ENCODE measurements around the gene KIAA1671.
"Not testable (repeated sequence)": the region's sequence is repeated elsewhere in the genome, so short reads cannot be mapped to it uniquely, and the experiment has no call there.

KIAA1671 gene

DNA sequence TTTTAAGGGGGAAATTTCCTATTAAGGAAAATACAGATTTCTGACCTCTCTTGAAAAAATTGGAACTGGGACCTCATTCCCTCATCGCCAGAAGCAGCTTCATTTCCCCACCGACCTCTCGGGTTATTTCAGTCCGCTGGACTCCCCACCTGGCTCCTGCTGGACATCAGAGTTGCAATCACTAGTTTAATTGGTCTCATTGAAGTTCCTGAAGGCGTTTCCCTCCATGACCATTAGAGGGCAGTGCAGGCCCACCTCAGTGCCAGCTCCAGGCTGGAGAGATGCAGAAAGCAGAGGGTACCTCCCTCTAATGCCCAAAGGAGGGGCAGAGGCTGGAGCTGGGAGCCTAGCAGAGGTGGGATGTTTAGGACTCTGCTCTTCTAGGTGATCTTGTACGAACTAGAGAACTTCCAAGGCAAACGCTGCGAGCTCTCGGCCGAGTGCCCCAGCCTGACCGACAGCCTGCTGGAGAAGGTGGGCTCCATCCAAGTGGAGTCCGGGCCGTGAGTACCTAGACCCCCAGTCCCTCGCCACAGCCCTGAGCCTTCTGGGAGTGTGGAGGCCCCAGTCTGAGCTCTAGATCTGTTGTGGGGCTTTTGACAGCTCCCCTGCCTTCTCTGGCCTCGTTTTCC lies 249.9 kb downstream of the KIAA1671 start:
- TF ChIP-seq, protein P1, sequence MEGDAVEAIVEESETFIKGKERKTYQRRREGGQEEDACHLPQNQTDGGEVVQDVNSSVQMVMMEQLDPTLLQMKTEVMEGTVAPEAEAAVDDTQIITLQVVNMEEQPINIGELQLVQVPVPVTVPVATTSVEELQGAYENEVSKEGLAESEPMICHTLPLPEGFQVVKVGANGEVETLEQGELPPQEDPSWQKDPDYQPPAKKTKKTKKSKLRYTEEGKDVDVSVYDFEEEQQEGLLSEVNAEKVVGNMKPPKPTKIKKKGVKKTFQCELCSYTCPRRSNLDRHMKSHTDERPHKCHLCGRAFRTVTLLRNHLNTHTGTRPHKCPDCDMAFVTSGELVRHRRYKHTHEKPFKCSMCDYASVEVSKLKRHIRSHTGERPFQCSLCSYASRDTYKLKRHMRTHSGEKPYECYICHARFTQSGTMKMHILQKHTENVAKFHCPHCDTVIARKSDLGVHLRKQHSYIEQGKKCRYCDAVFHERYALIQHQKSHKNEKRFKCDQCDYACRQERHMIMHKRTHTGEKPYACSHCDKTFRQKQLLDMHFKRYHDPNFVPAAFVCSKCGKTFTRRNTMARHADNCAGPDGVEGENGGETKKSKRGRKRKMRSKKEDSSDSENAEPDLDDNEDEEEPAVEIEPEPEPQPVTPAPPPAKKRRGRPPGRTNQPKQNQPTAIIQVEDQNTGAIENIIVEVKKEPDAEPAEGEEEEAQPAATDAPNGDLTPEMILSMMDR (conservative IDR thresholded peaks at IDR 0.05; ENCODE audit: low read depth, low read length): peak; percentile 92
- H3K4me2 ChIP-seq: no peak overlapping the region

DNA sequence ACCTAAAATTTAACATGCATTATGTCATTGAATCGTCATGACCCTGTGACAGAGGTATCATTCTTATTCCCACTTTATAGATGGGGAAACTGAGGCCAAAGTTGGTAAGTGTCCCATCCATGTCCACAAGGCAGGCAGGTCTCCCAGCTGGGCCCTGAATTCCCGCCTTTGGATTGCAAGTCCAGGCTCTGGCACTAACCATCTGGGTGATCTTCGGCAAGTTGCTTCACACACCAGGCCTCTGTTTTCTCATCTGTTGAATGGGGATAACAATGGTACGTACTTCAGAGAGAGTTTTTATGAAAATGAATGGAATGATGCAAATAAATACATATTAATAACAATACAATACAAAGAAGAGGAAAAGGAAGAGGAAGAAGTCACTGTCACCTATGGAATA lies 250.6 kb downstream of the KIAA1671 start:
- no peak overlapping the region for H2AFZ ChIP-seq (ENCODE audit: low read depth)
- TF ChIP-seq, protein P1 (conservative IDR thresholded peaks at IDR 0.05; ENCODE audit: low read depth, low read length): no peak
- no peak overlapping the region for H3K9ac ChIP-seq
- no peaks in the 10 kb centered on the region for H3K36me3 ChIP-seq (ENCODE audit: insufficient read depth)
- no peaks in the 10 kb centered on the region for H3K4me1 ChIP-seq (ENCODE audit: low read depth, poor library complexity, severe bottlenecking)
- H3K27ac ChIP-seq: no peak overlapping the region
- H3K79me2 ChIP-seq (ENCODE audit: insufficient read depth, low read depth): no peaks in the 10 kb centered on the region
- H3K27me3 ChIP-seq (ENCODE audit: insufficient read depth, low read depth): no peaks in the 10 kb centered on the region
- H4K20me1 ChIP-seq (ENCODE audit: insufficient read depth): no peaks in the 10 kb centered on the region
- no peak overlapping the region for H3K4me3 ChIP-seq (IDR thresholded peaks at IDR 0.05; ENCODE audit: insufficient read depth, low read depth, low read length)
- no peak overlapping the region for H3K4me2 ChIP-seq

More for the DNA sequence above, 249.9 kb downstream of the KIAA1671 start:
- H3K4me3 ChIP-seq (IDR thresholded peaks at IDR 0.05; ENCODE audit: insufficient read depth, low read depth, low read length): no peak overlapping the region
- H2AFZ ChIP-seq (ENCODE audit: low read depth): no peak overlapping the region
- no peaks in the 10 kb centered on the region for H3K36me3 ChIP-seq (ENCODE audit: insufficient read depth)
- no peaks in the 10 kb centered on the region for H3K79me2 ChIP-seq (ENCODE audit: insufficient read depth, low read depth)
- H3K9ac ChIP-seq: no peak overlapping the region
- no peak overlapping the region for H3K27ac ChIP-seq
- H4K20me1 ChIP-seq (ENCODE audit: insufficient read depth): no peaks in the 10 kb centered on the region
- no peaks in the 10 kb centered on the region for H3K4me1 ChIP-seq (ENCODE audit: low read depth, poor library complexity, severe bottlenecking)
- no peaks in the 10 kb centered on the region for H3K27me3 ChIP-seq (ENCODE audit: insufficient read depth, low read depth)

DNA sequence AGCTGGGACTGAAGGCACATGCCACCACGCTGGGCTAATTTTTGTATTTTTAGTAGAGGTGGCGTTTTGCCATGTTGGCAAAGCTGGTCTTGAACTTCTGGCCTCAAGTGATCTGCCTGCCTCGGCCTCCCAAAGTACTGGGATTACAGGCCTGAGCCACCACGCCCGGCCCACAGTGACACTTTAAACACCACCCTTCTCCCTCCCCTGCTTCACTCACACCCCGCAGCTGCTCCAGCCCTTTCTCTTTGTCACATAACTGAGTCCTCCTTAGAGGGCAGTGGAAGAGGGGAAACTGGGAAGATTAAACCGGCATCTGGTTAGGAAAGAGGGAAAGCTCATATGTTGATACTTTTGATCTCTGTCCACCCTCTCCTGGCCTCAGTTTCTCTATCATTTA lies 252.0 kb downstream of the KIAA1671 start:
- not testable (repeated sequence) for H3K4me1 ChIP-seq (ENCODE audit: low read depth, poor library complexity, severe bottlenecking); H3K27me3 ChIP-seq (ENCODE audit: insufficient read depth, low read depth); H2AFZ ChIP-seq (ENCODE audit: low read depth); H3K79me2 ChIP-seq (ENCODE audit: insufficient read depth, low read depth); H4K20me1 ChIP-seq (ENCODE audit: insufficient read depth); H3K36me3 ChIP-seq (ENCODE audit: insufficient read depth); H3K4me3 ChIP-seq (IDR thresholded peaks at IDR 0.05; ENCODE audit: insufficient read depth, low read depth, low read length); H3K9ac ChIP-seq; H3K27ac ChIP-seq; H3K4me2 ChIP-seq

DNA sequence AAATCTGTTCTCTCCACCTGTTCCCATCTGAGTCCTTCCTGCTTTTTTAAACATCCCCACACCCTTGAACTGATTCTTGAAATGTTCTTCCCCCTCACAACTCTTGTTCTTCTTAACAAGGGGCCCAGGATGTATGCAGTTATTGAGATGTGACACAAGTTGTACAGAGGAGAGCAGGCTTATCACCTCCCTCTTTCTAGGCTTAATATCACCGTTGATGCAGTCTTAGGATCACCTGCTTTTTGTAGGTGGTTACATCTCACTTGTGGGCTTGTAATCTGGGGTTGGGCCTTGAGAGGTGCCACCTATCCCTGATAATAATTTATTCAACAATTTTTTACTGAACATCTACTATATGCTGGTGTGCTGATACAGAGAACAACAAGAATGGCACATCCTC lies 253.3 kb downstream of the KIAA1671 start:
- H3K79me2 ChIP-seq (ENCODE audit: insufficient read depth, low read depth): no peaks in the 10 kb centered on the region
- no peak overlapping the region for H3K9ac ChIP-seq
- H3K36me3 ChIP-seq (ENCODE audit: insufficient read depth): no peaks in the 10 kb centered on the region
- H3K27me3 ChIP-seq (ENCODE audit: insufficient read depth, low read depth): no peaks in the 10 kb centered on the region
- H4K20me1 ChIP-seq (ENCODE audit: insufficient read depth): no peaks in the 10 kb centered on the region
- H2AFZ ChIP-seq (ENCODE audit: low read depth): no peak overlapping the region
- H3K27ac ChIP-seq: no peak overlapping the region
- H3K4me3 ChIP-seq (IDR thresholded peaks at IDR 0.05; ENCODE audit: insufficient read depth, low read depth, low read length): no peak overlapping the region
- no peaks in the 10 kb centered on the region for H3K4me1 ChIP-seq (ENCODE audit: low read depth, poor library complexity, severe bottlenecking)
- no peak overlapping the region for H3K4me2 ChIP-seq
- TF ChIP-seq, protein P1 (conservative IDR thresholded peaks at IDR 0.05; ENCODE audit: low read depth, low read length): no peak

DNA sequence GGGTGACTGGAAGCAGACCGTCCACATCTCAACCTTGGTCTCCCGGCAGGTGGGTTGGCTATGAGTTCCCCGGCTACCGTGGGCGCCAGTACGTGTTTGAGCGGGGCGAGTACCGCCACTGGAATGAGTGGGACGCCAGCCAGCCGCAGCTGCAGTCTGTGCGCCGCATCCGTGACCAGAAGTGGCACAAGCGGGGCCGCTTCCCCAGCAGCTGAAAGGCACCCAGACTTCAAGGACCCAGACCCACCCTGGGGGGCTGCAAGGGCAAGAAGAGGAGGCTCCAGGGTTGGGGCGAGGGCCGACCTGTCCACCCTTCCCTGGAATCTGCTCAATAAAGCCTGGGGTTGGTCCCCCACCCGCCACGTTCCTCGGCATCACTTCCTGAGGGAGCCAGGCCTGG lies 254.5 kb downstream of the KIAA1671 start:
- TF ChIP-seq, protein P1 (conservative IDR thresholded peaks at IDR 0.05; ENCODE audit: low read depth, low read length): no peak
- H3K9ac ChIP-seq: no peak overlapping the region
- no peak overlapping the region for H3K27ac ChIP-seq
- no peaks in the 10 kb centered on the region for H4K20me1 ChIP-seq (ENCODE audit: insufficient read depth)
- no peaks in the 10 kb centered on the region for H3K36me3 ChIP-seq (ENCODE audit: insufficient read depth)
- no peaks in the 10 kb centered on the region for H3K27me3 ChIP-seq (ENCODE audit: insufficient read depth, low read depth)
- no peak overlapping the region for H2AFZ ChIP-seq (ENCODE audit: low read depth)
- H3K4me1 ChIP-seq (ENCODE audit: low read depth, poor library complexity, severe bottlenecking): no peaks in the 10 kb centered on the region
- H3K79me2 ChIP-seq (ENCODE audit: insufficient read depth, low read depth): no peaks in the 10 kb centered on the region
- no peak overlapping the region for H3K4me2 ChIP-seq
- no peak overlapping the region for H3K4me3 ChIP-seq (IDR thresholded peaks at IDR 0.05; ENCODE audit: insufficient read depth, low read depth, low read length)

All from KMS-11 (cell line).